ENCODE measurements around the gene CPZ. TPM values are rescaled to one million over a fixed set of nuclear protein-coding genes. Genes with fewer than 3 reads are reported as not detected.

The CPZ gene
- total RNA-seq, 1 donor from 2014 or later: 3.5 TPM

DNA sequence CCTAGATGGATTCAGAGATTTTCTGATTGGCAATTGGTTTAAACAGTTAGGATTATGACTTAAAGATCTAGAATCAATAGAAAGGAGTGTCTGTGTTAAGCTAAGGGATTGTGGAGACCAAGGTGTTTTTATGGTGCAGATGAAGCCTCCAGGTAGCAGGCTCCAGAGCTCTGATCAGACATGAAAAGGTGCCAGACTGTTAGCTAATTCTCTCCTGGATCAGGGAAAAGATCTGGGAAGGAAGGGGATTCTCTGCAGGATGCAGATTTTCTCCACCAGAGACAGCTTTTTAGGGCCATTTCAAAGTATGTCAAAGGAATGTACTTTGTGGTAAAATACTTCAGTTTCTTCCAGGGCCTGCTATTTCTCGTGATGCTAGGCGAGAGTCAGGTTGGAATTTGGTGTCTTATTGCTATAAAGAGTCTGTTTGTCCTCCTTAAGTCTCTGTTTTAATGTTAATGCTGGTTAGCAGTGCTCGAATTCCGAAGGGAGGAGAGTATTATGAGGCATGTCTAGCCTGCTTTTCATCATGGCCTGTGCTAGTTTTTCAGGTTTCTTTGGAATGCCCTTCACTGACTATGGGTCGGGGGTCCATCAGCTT, 24.4 kb upstream of the CPZ start:
- no peaks in the 10 kb centered on the region for H3K4me1 ChIP-seq
- H3K27me3 ChIP-seq: no peaks in the 10 kb centered on the region

DNA sequence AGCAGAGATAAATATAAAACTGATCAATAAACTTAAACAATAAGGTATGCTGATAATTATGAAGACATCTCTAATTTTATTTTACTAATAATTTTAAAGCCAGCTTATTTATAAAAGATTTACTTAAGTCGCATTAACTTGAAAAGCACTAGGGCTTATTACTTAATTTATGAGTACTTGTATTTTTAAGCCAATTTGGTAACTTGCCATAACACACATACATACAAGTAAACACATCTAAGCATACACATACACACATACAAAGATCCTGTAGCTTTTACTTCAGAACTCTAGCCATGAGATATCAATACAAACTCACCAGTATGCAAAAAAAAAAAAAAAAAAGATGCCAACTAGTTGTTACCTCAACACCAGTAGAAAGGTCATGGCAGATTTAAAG, 22.4 kb upstream of the CPZ start:
- DNase-seq (ENCODE audit: low spot score in 2 of 2): no peak
- H3K4me3 ChIP-seq: no peak overlapping the region
- intact Hi-C loops (cut with DNase I): no loop called here
- H3K36me3 ChIP-seq: no peaks in the 10 kb centered on the region
- H3K9me3 ChIP-seq: no peaks in the 10 kb centered on the region
- H3K4me1 ChIP-seq: no peaks in the 10 kb centered on the region
- no peaks in the 10 kb centered on the region for H3K27me3 ChIP-seq
- H3K27ac ChIP-seq: no peak overlapping the region
- TF ChIP-seq, protein P1, sequence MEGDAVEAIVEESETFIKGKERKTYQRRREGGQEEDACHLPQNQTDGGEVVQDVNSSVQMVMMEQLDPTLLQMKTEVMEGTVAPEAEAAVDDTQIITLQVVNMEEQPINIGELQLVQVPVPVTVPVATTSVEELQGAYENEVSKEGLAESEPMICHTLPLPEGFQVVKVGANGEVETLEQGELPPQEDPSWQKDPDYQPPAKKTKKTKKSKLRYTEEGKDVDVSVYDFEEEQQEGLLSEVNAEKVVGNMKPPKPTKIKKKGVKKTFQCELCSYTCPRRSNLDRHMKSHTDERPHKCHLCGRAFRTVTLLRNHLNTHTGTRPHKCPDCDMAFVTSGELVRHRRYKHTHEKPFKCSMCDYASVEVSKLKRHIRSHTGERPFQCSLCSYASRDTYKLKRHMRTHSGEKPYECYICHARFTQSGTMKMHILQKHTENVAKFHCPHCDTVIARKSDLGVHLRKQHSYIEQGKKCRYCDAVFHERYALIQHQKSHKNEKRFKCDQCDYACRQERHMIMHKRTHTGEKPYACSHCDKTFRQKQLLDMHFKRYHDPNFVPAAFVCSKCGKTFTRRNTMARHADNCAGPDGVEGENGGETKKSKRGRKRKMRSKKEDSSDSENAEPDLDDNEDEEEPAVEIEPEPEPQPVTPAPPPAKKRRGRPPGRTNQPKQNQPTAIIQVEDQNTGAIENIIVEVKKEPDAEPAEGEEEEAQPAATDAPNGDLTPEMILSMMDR (IDR thresholded peaks at IDR 0.05): no peak

More for the DNA sequence above, 24.4 kb upstream of the CPZ start:
- TF ChIP-seq, protein P1 (IDR thresholded peaks at IDR 0.05): no peak
- intact Hi-C loops (cut with DNase I): no loop called here
- no peak overlapping the region for H3K4me3 ChIP-seq
- no peak for DNase-seq (ENCODE audit: low spot score in 2 of 2)
- H3K9me3 ChIP-seq: no peaks in the 10 kb centered on the region
- H3K27ac ChIP-seq: no peak overlapping the region
- H3K36me3 ChIP-seq: no peaks in the 10 kb centered on the region

DNA sequence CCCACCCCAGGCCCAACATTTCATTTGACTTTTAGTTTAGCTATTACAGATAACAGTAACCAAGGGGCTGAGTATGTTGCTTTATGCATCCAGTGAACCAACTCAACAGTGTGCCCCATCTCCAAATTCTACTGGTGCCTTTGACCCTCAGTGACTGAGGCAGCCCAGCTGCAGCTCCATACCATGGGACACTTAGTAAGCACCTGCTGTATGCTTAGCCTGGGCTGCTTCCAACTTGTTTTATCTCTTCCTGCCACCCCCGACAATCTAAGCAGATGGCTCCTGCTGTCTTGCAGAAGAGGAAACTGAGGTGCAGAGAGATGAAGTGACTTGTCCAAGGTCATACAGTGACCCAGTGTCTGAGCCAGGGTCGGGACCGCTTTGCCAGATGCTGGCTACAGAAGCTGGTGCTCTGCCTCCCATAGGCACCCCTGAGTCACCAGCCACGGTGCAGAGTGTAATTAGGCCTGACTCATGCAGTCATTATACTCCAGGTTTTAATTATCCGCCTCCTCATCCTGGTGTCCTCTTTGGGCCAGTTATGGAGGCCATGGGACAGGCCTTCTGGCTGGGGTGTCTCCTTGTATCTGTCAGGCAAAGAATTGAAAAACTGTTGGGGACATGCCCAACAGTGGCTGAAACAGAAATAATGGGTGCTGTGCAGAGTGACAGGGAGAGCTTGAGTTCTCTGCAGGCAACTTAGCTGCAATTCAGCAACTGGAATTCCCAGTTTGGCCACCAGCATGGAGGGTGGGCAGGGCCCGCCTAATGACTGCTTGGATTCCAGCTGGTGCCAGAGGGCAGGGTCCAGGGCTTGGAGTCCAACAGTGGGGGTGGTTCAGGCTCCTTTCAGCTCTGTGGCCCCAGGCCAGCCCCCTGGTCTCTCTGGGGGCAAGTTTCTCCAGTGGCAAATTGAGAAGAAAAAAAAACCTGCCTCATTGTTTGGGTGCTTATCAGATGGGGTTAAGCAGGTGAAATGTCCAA, 20.6 kb upstream of the CPZ start:
- TF ChIP-seq, protein P1 (IDR thresholded peaks at IDR 0.05): no peak
- intact Hi-C loops (cut with DNase I): no loop called here
- Histone ChIP-seq H3K27ac (no peak overlapping the region), H3K27me3 (no peaks in the 10 kb centered on the region), H3K9me3 (no peaks in the 10 kb centered on the region), H3K4me3 (no peak overlapping the region), H3K36me3 (no peaks in the 10 kb centered on the region), H3K4me1 (no peaks in the 10 kb centered on the region)
- DNase-seq (ENCODE audit: low spot score in 2 of 2): no peak

DNA sequence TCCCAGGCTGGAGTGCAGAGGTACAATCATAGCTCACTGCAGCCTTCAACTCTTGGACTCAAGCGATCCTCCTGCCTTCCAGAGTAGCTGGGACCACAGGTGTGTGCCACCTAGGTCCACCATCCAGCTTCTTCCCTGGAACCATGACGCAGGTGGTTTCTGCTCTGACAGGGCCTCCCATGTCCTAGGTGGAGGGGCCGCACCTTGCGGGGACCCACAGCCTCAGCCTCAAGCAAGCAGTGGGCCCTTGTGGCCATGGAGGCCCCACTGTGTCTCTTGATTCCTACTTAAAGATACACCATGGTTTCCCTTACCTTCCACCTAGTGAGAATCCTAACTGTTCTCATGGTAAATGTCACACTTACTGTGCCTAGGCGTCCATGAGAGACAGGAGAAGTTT, 19.3 kb upstream of the CPZ start:
- DNase-seq (ENCODE audit: low spot score in 2 of 2): no peak
- H3K27ac ChIP-seq: no peak overlapping the region
- no peak overlapping the region for H3K4me3 ChIP-seq
- no peaks in the 10 kb centered on the region for H3K4me1 ChIP-seq
- no peaks in the 10 kb centered on the region for H3K36me3 ChIP-seq
- no peaks in the 10 kb centered on the region for H3K9me3 ChIP-seq
- TF ChIP-seq, protein P1 (IDR thresholded peaks at IDR 0.05): no peak
- no peaks in the 10 kb centered on the region for H3K27me3 ChIP-seq
- intact Hi-C loops (cut with DNase I): no loop called here

DNA sequence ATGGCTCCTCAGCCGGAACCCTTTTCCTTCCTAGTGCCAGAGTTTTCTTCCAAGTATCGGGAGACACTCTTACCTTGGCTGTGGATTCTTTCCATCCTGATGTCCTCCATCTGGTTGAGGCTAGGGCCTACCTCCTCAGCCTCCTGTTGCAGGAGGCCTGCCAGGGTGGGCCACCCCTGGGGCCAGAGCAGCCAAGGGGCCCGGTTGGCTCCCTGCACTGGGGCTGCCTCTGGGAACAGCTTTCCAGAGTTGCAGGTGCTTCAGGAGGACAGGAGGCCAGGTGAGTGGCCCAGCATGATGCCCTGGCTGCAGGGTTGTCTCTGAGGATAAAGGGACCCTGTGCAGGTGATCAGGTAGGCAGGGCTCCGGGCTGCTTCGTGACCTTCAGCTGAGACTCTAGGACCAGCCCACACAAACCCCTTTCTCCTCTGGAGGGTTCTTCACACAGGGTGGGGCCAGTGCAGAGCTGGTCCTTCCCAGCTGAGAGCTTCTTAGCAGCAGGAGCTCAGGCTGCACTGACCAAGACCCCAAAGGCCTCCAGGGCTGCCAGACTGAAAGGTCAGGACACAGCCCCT, 17.7 kb upstream of the CPZ start:
- TF ChIP-seq, protein P1 (IDR thresholded peaks at IDR 0.05): no peak
- no peaks in the 10 kb centered on the region for H3K4me1 ChIP-seq
- H3K4me3 ChIP-seq: no peak overlapping the region
- no peak overlapping the region for H3K27ac ChIP-seq
- DNase-seq (ENCODE audit: low spot score in 2 of 2): no peak
- no peaks in the 10 kb centered on the region for H3K36me3 ChIP-seq
- H3K27me3 ChIP-seq: no peaks in the 10 kb centered on the region
- H3K9me3 ChIP-seq: no peaks in the 10 kb centered on the region
- intact Hi-C loops (cut with DNase I): no loop called here

Data from ascending aorta (tissue), 2 donors.